NCI-H2029 treated with DMSO at 0.1 percent for 48 hours (cell line): ENCODE measurements around the gene SFPQ.
"Not testable (repeated sequence)": the region's sequence is repeated elsewhere in the genome, so short reads cannot be mapped to it uniquely, and the experiment has no call there.

Experiments used
- DNase-seq: peaks from one replicate; lab custom pipeline; 2025; lab: John Stamatoyannopoulos, UW

The SFPQ gene

DNA sequence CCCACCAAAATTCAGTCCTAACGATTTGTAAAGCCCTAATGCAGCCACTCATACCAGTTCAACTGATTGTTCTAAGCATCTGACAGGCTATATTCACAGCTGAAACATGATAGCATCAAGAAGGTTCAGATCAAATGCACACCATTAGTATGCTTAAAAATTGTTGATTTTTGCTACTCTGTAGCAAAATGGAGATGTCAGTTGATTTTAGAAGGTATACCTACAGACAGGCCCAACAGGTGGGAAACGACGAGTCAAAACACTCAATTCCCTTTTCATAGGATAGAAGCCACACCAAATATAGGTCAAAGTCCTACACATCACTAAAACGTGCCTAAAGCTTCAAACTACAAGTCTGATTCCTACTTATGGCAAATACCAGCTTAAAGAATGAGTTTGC lies 6.7 kb downstream of the SFPQ start:
- DNase-seq = no peak

DNA sequence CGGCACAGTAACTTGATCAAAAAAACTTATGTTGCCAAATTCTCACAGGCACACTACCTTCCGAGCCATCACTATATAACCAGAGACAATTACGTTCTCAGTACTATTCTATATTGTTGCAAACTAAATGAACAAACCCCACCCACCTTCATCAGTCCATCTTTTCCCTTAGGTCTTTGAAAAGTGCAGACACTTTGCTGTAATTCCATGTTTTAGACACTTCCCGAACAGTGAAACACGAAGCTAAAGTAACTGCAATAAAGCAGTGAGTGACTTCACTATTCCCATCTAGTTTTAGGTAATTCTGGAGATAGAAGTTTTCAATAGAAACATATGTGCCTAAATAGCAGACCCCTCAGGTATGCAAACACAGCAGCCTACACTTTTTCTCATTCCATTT lies 7.7 kb downstream of the SFPQ start:
- no peak for DNase-seq

DNA sequence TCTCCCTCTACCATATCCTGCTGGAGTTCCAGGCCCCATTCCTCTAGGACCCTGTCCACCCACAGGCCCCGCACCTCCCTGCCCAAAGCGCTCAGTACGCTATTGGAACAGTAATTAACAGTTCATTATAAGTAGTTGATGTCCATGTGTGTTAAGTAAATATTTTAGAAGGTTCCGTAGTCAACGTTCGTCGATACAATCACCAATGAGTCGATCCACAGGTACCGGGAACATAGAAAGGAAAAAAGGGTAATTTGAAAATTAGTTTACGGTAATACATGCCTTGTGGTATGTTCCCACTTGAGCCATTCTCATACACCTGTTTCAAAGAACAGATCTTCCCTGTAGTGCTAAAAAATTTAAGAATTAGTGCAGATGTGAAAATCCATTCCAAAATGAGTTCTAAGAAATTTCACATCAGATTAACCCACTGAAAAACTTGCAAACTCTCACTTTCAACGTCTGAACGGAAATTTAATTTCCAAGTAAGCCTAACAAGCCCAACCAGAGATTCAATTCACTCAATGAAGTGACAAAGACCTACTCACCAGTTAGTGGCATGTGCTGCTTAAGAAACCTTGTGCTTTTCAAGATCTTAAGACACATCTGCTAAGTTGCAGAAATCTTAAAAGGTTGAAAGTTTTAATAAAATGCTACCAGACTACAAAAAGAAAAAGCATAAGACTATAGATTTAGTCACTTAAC lies 8.3 kb downstream of the SFPQ start:
- no peak for DNase-seq

DNA sequence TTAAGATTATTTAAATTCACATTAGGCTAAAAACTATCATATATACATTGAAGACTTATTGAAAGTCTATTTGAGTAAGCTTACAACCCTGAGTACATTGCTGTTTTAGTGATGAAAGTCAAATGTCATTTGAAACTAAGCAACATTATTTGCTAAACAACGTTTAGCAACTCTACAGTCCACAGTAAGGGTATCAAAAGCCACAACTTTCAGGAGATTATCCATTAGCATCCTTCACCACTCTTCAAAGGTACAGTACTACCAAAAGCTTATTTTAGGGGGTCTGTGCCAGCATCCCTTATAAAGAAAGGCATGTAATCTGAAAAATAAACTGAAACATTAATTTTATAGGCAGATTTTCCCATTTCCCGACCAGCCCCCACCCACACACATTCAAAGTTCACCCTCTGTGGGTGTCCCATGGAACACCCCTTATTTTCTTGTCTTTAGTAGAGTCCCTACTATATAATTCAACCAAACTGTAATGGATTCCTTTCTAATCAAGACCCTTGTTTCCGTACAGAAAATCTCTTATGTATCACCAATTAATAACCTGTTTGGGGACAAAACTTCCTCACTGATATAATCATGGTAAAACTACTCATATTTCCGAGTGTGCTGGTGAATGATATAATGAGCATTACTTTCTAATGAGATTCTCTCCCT lies 11.0 kb downstream of the SFPQ start:
- DNase-seq = no peak

DNA sequence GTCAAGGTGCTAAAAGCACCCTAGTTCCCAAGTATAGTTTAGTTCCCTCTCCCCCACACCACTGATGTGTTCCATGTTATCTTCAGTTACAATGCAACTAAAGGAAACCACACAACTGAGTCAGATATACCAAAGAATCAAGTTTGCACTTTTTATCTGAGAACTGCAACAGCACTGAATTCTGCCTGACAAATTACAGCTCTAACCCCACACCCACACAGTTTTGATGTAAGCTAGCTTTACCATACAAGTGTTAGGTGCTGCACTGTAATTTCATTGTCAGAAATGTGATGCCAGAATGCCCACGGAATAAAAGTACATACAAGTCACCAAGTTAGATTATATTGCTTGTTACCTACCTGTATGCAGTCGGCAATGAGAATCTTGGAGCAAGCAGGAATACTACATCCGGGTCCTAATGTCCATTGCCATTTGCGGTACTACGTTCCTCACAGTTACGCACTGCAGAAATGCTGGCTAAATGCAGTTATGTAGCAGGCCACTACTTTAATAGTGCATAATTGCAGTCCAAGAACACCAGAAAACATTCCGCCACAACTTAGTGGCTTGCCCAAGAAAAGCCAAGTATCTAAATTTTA lies 12.1 kb downstream of the SFPQ start:
- DNase-seq = no peak

DNA sequence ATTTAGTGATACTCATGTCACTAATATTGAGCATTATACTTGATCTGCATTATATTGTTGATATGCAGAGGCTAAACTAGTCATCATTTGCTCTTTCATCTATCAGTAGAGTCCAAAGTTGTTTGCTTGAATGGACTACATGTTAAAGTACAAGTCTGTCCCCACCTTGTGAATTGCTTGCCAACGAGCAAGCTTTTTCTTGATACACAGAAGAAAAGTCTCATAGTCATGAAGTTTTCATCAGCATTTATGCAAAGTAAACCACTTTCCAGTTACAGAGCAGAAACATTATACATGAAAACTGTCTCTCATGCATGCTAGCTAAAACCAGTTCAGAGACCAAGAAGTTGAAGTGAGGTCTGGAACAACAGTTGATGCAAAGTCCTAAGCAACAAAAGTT lies 13.0 kb downstream of the SFPQ start:
- no peak for DNase-seq

DNA sequence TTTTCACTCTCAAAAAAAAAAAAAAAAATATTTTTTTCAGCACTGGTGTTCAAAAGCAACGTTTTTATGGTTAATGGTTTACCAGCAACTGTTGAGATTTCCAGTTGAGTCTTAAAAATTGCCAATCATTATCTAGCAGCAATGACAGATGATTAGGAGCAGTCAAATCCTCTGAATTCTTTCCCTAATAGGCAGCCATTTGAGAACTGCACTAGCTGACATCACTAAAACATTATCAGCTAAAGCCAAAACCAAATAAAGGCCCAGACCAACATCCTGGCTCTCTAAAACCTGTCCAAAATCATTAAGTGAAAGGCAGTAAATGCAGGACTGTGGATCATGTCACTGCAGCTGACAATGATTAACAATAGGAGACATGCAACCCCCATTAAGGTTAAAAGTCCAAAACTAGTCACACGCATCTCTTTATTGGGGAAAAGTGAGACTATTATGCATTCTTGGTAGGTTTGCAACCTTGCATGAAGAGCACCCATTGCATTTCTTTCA lies 14.0 kb downstream of the SFPQ start:
- DNase-seq = no peak

DNA sequence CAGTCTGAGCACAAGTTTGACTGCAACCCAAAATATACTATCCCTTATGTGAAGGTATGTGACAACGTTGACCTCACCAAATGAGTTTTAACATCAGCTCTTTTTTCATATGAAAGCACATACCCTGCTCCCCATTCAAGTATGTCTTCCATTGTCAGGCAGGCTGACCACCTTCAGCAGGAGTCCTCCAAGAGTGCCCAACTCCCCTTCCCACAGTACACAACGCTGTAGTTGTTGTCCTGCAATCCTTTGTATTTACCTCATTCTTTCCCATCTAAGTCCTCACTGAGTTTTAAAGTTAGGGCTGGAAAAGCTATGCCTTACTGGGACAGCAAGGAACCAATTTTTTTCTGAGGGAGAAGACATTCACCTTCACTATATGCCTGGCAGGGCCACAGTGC lies 14.7 kb downstream of the SFPQ start:
- no peak for DNase-seq

DNA sequence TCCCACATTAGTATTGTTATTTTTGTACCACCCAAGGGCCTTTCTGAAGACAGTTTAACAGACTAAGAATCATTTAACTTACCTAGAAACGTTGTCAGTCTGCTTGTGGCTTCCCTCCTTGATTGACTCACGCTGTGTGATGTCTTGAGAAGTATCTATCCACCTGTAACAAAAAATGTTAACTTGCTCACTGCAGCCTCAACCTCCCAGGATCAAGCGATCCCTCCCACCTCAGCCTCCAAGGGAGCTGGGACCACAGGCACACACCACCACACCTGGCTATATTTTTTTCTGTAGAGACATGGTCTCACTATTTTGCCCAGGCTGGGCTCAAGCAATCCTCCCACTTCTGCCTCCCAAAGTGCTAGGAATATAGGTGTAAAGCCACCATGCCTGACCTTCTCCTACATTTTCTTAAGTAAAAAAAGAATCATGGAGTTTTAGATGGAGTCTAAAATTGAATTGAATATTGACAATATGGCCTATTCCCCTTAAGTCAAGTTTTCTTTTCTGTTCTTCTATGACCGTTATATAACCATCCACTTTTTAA lies 15.6 kb downstream of the SFPQ start:
- DNase-seq = no peak

DNA sequence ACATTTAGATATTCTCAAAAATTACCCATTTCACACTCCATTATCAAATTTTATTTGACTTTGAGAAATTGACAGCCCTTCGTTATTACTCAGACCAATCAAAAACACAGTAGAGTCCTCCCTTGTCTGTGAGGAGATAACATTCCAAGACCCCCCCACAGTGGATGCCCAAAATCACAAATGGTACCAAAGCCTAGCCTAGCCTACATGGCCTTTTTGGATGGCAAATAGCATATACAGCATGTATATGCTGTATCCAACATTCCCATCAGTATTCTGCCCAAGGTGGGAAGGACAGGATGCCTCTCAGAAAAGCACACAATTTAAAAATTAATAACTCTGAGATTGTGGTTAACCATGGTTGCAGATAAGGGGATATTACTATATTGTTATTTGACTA lies 17.3 kb downstream of the SFPQ start:
- no peak for DNase-seq

DNA sequence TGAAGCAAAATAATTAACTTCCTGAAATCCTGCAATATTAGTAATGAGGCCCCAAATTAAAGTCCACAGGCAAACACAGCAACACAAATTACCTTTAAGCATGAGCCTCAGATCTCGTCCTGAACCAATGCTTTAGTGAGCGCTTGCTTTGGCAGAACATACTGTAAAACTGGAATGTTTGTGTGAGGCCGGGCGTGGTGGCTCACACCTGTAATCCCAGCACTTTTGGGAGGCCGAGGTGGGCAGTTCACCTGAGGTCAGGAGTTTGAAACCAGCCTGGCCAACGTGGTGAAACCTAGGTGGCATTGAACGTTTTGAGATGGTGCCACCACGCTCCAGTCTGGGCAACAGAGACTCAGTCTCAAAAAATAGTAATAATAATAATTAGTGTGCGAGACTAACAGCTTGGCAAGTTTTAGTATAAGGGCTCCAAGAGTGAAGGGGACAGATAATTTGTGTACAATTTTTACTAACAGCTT lies 17.8 kb downstream of the SFPQ start:
- no peak for DNase-seq

DNA sequence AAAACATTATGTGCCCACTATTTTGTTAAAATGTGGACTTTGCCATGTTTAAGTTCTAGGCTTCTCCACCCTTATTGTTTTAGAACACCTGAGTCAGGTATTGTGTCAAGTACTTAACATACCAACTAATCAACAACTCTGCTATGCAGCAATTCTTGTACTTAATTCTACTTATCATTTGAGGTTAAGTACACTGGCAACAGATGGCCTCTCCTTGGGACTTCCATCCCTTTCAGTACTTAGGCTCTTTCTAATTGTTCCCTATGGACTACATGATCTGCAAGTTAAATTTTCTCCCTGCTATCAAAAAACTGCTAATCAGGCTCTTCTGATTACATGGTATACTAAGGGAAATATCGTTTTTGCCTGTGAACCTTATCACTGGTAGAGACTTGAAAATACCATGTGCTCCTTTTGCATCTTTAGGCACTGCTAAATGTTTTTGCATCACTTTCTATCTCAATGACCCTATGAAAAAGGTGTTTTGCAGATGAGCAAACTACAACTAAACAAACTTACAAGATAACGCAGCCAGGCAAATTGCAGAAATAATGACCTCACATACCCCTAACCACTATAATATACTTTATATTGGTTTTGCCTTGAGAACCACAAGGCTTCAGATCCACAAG lies 18.9 kb downstream of the SFPQ start:
- DNase-seq = no peak

DNA sequence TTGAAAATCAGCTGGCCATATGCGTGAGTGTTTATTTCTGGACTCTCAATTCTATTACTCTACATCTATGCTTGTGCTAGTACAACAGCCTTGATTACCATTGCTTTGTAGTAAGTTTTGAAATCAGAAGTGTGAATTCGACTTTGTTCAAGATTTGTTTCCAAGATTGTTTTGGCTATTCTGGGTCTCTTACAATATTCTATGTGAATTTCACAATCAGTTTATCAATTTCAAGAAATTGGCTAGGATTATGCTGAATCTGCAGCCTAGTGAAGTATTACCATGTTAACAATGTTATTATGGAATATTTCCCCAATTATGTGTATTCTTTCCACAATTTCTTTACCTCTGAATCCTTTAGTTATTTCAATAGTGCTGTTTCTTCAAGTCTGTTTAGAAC lies 19.5 kb downstream of the SFPQ start:
- DNase-seq = no peak

DNA sequence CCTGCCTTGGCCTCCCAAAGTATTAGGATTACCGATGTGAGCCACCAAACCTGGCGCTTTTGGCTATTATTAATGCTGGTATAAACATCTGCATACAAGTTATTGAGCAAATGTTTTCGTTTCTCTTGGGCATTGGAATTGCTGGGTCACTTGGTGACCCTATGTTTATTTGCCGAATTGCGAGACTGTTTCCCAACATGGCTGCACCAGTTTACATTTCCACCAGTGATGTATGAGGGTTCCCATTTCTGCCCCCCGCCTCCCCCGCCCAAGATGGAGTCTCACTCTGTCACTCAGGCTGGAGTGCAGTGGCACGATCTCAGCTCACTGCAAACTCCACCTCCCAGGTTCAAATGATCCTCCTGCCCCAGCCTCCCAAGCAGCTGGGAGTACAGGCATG lies 20.9 kb downstream of the SFPQ start:
- no peak for DNase-seq

DNA sequence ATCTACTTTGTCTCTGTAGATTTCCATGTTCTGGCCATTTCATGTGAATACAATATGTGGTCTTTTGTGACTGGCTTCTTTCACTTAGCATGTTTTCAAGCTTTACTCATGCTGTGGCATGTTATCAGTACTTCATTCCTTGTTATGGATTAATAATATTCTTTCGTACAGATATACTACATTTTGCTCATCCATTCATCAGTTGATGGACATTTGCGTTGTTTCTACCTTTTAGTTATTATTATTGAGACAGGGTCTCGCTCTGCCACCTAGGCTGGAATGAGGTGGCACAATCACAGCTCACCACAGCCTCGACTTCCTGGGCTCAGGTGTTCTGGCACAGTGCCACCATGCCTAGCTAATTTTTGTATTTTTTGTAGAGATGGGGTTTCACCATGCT lies 21.4 kb downstream of the SFPQ start:
- DNase-seq = no peak

DNA sequence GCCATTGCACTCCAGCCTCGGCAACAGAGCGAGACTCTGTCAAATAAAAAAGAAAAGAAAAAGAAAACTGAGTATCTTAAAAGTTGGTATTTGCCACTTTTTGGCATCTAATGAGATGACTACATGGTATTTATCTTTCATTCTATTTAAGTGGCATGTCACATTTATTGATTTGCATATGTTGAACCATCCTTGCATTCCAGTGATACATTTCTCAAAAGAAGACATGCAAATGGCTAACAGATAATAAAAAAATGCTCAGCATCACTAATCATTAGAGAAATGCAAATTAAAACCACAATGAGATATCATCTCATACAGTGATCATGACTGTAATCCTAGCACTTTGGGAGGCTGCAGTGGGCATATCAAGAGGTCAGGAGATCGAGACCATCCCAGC lies 28.1 kb downstream of the SFPQ start:
- DNase-seq = no peak

DNA sequence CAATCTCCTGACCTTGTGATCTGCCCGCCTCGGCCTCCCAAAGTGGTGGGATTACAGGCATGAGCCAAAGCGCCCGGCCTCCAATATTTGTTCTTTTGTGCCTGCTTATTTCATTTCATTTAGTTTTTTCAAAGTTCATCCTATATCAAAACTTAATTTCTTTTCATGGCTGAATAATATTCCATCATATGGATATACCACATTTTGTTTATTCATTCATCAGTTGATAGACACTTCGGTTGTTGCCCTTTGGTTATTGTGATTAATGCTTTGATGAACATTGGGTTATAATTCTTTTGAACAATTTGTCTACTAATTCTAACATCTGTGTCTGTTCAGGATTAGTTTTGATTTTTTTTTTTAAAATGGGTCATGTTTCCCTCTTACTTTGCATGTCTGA lies 41.7 kb downstream of the SFPQ start:
- DNase-seq = no peak

DNA sequence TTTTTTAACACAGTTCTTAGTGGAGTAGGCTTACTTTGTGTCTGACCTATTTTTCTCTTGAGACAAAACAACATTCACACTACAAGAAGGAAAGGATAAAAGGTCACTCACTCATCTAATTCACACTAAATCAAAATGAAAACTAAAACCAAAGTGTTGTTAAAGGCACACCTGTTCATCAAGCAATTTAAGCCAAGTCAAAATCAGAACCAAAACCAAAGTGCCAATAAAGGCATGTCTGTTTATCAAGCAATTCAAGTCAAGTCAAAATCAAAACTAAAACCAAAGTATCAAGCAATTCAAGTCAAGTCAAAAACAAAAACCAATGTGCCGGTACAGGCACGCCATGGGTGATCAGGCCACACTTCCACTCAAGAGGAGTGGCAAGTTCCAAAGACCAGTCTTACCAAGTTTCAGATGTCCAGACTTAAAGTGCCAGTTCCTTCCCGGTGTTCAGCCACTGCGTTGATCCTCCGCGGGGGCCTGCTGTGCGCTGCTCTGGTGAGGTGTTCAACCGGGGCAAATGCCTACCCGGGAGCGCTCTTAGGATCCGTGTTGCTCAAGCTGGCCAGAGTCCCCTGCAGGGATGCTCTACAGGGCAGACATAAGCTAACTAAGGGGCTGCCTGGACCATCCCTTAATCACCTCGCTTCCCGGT lies 46.9 kb downstream of the SFPQ start:
- not testable (repeated sequence) for DNase-seq

DNA sequence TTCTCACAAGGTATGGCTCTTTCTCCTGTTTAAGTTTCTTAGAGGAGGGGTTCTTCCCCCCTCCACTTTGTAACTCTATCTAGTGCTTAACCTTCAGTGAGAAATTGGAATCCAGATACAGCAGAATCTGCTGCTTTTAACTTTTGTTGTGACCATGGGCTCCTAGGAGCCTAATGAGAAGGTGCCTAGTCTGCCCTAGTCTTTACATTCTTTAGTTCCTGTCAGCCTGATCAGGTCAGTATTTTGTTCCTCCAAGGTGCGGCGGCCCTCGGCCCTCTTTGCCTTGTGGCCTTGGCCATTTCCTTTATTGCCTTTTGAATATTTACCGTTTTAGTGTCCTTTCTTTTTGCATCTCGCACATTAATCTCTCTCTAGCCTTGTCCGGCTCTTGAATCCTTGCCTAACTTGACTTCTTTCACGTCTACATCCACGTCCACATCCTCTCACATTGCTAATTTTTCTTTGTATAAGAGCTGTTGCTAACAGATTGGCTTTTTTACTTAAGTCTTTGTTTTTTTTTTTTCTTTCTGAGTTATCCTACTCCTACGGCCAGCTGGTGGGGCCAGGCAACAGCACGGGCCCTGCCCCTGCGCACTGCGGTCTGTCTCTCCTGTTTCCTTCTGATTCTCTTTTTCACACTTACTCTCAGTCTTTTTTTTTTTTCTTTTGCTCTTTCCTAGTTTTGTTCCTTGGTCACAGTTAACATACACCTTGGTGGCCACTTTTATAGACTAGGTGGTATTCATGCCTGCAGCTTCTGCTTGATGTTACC lies 49.0 kb downstream of the SFPQ start:
- DNase-seq = no peak

DNA sequence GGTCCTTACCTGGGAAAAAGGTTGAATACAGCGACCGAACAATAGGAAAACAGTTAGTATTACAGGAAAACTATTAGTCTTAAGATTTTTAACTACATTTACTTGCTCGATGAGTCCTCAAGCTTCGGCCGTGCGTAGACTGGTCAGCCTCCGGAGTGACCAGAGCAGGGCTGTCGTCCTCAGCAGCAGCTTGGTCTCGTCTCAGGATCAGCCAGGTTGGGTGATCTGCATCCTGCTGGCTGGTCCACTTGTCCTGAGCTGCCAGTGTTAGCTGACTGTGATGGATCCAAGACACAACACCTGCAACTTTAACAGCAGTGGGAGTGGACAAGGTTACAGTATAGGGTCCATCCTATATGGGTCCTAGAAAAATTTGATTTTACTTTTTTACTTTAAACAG lies 50.2 kb downstream of the SFPQ start:
- DNase-seq = not testable (repeated sequence)

DNA sequence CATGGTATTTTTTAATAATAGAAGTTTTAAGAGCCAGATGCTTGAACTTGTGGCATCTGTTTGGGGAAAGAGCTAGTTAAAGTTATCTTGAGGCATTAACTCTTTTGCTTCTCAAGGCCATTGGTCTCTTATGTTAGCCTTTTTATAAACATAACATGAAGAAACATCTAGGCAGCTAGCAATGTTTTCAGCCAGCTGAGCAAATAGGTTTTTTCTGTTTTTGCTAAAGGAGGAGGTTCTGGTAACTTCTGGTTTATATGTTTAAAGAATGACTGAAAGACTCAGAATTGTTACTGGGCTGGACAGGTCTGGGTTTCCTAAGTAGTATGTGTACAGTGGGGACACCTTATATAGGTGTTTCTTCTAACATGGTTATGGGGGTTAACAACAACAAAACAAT lies 50.7 kb downstream of the SFPQ start:
- DNase-seq = not testable (repeated sequence)
